GM08714 (cell line): ENCODE data around the gene STRA8.

ENCODE experiments used
- H3K4me3 ChIP-seq: fragments of 200-500 bp; sonication (Bioruptor generic); 2 replicates; pipeline ENCODE4 v1.5.1; 2014; ENCODE audit warnings: mild to moderate bottlenecking, low read length, inconsistent platforms
- ZNF274 ChIP-seq: IDR thresholded peaks from 2 replicates; pipeline ENCODE4 v1.6.1; 2012; ENCODE audit warnings: mild to moderate bottlenecking, low read depth, low read length

Gene STRA8

DNA sequence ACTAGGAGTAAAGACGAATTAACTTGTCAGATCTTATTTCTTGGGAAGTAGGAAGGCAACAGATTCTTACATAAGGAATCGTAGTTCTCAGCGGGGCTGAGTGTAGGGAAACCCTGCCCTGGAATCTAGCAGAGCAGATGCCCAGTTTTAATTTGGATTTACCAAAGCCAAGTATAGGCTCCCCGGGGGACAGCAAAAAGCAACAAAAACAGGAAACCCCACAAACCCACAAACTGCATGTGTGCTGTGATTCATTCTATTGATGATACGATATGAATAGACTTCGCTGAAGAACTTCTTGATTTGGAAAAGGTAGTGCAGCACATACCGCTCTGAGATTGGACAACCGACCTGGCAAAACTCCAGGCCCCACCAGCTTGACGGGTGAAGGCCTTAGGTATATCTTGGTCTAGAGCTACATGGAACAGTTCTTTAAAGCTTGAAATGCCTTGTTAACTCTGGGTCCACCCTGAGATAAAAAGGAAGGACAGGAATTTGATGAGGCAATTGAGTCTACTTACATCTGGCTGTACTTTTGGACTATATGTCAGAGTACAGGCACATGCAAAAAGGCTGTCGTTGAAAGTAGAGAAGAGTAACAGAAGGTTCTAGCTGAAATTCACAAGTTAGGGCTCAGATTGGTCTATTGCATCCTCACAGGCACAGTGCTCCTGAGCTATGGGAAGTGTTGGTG lies 49.1 kb downstream of the STRA8 start:
- no peak overlapping the region for H3K4me3 ChIP-seq
- no peak for TF ChIP-seq ZNF274

- TF ChIP-seq ZNF274: no peak
- H3K4me3 ChIP-seq: no peak overlapping the region
Measured at GRCh38 chr7:135283959-135284638, 50.5 kb downstream of the STRA8 start.

GRCh38 chr7:135285547-135286233 lies 52.1 kb downstream of the STRA8 start:
- no peak for TF ChIP-seq ZNF274
- no peak overlapping the region for H3K4me3 ChIP-seq

- TF ChIP-seq ZNF274: no peak
- no peak overlapping the region for H3K4me3 ChIP-seq
Measured at GRCh38 chr7:135286876-135287275, 53.2 kb downstream of the STRA8 start.

- no peak for TF ChIP-seq ZNF274
- no peak overlapping the region for H3K4me3 ChIP-seq
Measured at GRCh38 chr7:135290594-135290993, 57.0 kb downstream of the STRA8 start.

- H3K4me3 ChIP-seq: no peak overlapping the region
- no peak for TF ChIP-seq ZNF274
Measured at GRCh38 chr7:135291809-135292253, 58.2 kb downstream of the STRA8 start.

GRCh38 chr7:135299235-135299634 lies 65.6 kb downstream of the STRA8 start:
- TF ChIP-seq ZNF274: no peak

GRCh38 chr7:135300913-135301765 lies 67.5 kb downstream of the STRA8 start:
- no peak for TF ChIP-seq ZNF274
- H3K4me3 ChIP-seq: no peak overlapping the region

More at GRCh38 chr7:135299235-135299634, 65.6 kb downstream of the STRA8 start:
- H3K4me3 ChIP-seq: no peak overlapping the region
